OCI-LY3 (cell line): Measurements from ENCODE around the gene COMMD7.

Experiments used
- H2AFZ ChIP-seq: fragments of 200-600, 300-600 bp; shearing (Covaris generic); 2 replicates; pipeline ENCODE4 v1.6.0; 2014; ENCODE audit warnings: antibody characterized with exemption, low read depth, low read length
- H3K27ac ChIP-seq: fragments of 200-600, 300-600 bp; sonication (generic); 2 replicates; pipeline ENCODE4 v1.5.1; 2014; ENCODE audit warnings: mild to moderate bottlenecking, low read length, moderate library complexity, mixed read lengths
- H3K27me3 ChIP-seq: fragments of 200-600, 300-600 bp; sonication (generic); 2 replicates; pipeline ENCODE4 v1.6.1; 2014; ENCODE audit warnings: low read depth, low read length, mixed read lengths
- H3K36me3 ChIP-seq: fragments of 200-600, 300-600 bp; sonication (generic); replicated peaks from 2 replicates; pipeline ENCODE3; 2014; ENCODE audit warnings: low read depth, low read length, mixed read lengths
- H3K4me1 ChIP-seq: fragments of 300-600, 200-600 bp; sonication (generic); 2 replicates; pipeline ENCODE4 v1.6.1; 2014; ENCODE audit warnings: low read length, mixed read lengths
- H3K4me2 ChIP-seq: fragments of 200-600, 300-600 bp; sonication (generic); 2 replicates; pipeline ENCODE4 v1.6.1; 2014; ENCODE audit warnings: low read length, mixed read lengths
- H3K4me3 ChIP-seq: fragments of 300-600, 200-600 bp; sonication (generic); 2 replicates; pipeline ENCODE4 v1.5.1; 2014; ENCODE audit warnings: antibody characterized with exemption, mild to moderate bottlenecking, low read length, moderate library complexity
- H3K79me2 ChIP-seq: fragments of 300-600, 200-600 bp; shearing (Covaris generic); 2 replicates; pipeline ENCODE4 v1.6.1; 2014; ENCODE audit warnings: mild to moderate bottlenecking, low read length, mixed read lengths
- H3K9ac ChIP-seq: fragments of 300-600, 200-600 bp; shearing (Covaris generic); 2 replicates; pipeline ENCODE4 v1.6.0; 2014; ENCODE audit warnings: mild to moderate bottlenecking, low read length, moderate library complexity
- H3K9me3 ChIP-seq: fragments of 200-600, 300-600 bp; shearing (Covaris generic); 2 replicates; pipeline ENCODE4 v1.6.1; 2014; ENCODE audit warnings: low read length, mixed read lengths; ENCODE audit not compliant: insufficient read depth
- H4K20me1 ChIP-seq: fragments of 200-600, 300-600 bp; sonication (generic); 2 replicates; pipeline ENCODE4 v1.6.1; 2016; ENCODE audit warnings: low read length, mixed read lengths; ENCODE audit not compliant: insufficient read depth
- EZH2phosphoT487 ChIP-seq: fragments of 200-600 bp; shearing (Covaris generic); IDR thresholded peaks from 2 replicates; pipeline ENCODE4 v1.6.1; 2018; ENCODE audit warnings: antibody characterized with exemption, mixed run types, low read depth
- TF ChIP-seq, protein P1 (sequence below): fragments of 200-600, 300-600 bp; sonication (generic); IDR thresholded peaks from 2 replicates; pipeline ENCODE4 v1.5.1; 2014; ENCODE audit warnings: antibody characterized with exemption, low read length, low read depth

COMMD7 gene

DNA sequence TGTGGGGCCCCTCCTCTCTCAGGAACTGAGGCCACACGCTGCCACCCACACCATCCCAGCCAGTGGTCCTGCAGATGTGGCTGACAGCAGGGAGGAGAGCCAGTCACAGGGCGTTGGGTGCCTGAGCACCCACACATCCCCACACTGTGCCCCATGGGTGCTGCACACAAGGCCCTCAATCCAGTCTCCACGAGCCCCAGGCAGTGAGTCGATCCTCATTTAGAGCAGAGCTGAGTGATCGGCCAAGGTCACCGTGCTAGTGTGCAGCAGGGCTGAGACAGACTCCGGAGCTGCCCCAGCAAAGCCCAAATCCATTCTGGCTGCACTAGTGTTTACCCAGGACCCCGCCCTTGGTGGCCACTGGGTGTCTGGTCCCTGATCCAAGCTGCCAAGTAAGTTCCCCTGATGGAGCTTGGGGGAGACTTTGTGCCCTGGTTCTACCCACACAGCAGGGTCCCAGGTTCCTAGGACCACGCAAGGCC, 78.5 kb downstream of the COMMD7 start:
- H3K9me3 ChIP-seq: peaks cover 15% of the 10 kb centered on the region; the same call in 1 of the 2 replicates
- no peak overlapping the region for H2AFZ ChIP-seq
- no peak overlapping the region for H3K4me2 ChIP-seq
- no peaks in the 10 kb centered on the region for H3K36me3 ChIP-seq
- no peaks in the 10 kb centered on the region for H3K27me3 ChIP-seq
- H3K79me2 ChIP-seq: no peaks in the 10 kb centered on the region
- H3K4me3 ChIP-seq: no peak overlapping the region
- no peak overlapping the region for H3K27ac ChIP-seq
- H3K4me1 ChIP-seq: no peaks in the 10 kb centered on the region
- TF ChIP-seq, protein P1, sequence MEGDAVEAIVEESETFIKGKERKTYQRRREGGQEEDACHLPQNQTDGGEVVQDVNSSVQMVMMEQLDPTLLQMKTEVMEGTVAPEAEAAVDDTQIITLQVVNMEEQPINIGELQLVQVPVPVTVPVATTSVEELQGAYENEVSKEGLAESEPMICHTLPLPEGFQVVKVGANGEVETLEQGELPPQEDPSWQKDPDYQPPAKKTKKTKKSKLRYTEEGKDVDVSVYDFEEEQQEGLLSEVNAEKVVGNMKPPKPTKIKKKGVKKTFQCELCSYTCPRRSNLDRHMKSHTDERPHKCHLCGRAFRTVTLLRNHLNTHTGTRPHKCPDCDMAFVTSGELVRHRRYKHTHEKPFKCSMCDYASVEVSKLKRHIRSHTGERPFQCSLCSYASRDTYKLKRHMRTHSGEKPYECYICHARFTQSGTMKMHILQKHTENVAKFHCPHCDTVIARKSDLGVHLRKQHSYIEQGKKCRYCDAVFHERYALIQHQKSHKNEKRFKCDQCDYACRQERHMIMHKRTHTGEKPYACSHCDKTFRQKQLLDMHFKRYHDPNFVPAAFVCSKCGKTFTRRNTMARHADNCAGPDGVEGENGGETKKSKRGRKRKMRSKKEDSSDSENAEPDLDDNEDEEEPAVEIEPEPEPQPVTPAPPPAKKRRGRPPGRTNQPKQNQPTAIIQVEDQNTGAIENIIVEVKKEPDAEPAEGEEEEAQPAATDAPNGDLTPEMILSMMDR: no peak
- TF ChIP-seq EZH2phosphoT487: no peak
- H4K20me1 ChIP-seq: no peaks in the 10 kb centered on the region
- H3K9ac ChIP-seq: no peak overlapping the region

DNA sequence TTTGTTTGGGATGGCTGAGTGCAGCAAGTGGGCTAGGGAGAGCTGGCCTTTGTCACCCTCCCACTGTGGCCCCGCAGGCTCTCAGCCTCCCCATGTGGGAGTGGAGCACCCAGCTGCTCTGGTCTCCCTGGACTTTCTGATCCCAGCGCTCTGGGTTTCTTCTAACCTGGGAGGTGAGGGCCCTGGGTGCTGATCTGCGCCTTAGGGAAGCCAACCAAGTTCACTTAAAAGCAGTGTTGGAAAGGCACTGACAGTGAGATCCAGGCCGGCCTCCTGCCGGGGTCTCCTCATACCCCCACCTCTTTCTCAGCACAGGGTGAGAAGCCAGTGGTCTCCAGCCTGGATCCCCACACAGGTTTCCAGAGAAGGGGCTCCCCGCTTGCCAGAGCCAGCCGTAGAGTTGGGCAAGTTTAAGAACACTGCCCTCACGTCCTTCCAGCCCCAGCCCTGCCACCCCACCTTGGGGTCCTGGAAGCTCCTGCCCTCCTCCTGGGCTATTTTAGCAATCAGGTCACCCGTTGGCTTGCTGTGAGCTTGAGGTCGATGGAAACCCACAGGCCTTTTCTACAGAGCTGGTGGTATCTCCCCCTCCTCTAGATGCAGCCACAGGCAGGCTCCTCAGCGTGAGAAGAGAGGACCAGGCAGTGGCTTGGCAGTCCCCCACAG, 79.1 kb downstream of the COMMD7 start:
- Histone ChIP-seq H3K4me2 (no peak overlapping the region), H3K9me3 (peaks cover 15% of the 10 kb centered on the region; the same call in 1 of the 2 replicates), H3K27me3 (no peaks in the 10 kb centered on the region), H4K20me1 (no peaks in the 10 kb centered on the region), H3K4me3 (no peak overlapping the region), H3K9ac (no peak overlapping the region), H3K4me1 (no peaks in the 10 kb centered on the region), H2AFZ (no peak overlapping the region), H3K79me2 (no peaks in the 10 kb centered on the region), H3K27ac (no peak overlapping the region), H3K36me3 (no peaks in the 10 kb centered on the region)
- TF ChIP-seq EZH2phosphoT487: no peak
- TF ChIP-seq, protein P1: no peak

DNA sequence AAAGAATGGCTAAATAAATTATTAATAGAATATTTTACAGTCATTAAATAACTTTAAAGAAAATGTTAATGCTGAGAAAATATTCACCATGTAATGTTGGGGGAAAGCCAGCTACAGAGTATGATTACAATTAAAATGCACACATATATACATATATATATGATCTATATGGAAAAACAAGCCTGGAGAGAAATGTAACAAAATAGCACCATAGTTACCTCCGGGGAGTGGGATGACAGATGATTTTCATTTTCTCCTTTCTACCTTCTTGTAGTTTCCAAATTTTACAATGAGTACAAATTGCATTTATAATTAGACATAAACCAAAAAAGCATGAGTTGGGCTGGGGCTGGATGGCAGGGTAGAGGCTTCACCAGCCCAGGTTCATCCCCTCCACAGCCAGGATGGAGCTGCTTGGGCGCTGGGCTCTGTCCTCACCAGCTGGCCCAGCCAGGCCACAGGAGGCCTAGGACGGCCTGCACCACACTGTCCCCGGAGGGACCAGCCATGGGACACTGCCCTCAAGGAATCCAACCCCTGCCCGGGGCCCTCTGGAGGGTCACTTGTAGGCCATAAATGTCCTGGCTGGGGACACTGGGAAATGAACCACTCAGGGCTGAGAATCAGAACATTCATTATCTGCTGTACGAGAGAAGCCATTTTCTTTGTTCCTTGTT, 79.8 kb downstream of the COMMD7 start:
- Histone ChIP-seq H3K4me3 (no peak overlapping the region), H3K4me2 (no peak overlapping the region), H3K4me1 (no peaks in the 10 kb centered on the region), H3K9me3 (peaks cover 15% of the 10 kb centered on the region; the same call in 1 of the 2 replicates), H2AFZ (no peak overlapping the region), H3K27me3 (no peaks in the 10 kb centered on the region), H4K20me1 (no peaks in the 10 kb centered on the region), H3K36me3 (no peaks in the 10 kb centered on the region), H3K27ac (no peak overlapping the region), H3K79me2 (no peaks in the 10 kb centered on the region), H3K9ac (no peak overlapping the region)
- no peak for TF ChIP-seq EZH2phosphoT487
- TF ChIP-seq, protein P1: no peak

DNA sequence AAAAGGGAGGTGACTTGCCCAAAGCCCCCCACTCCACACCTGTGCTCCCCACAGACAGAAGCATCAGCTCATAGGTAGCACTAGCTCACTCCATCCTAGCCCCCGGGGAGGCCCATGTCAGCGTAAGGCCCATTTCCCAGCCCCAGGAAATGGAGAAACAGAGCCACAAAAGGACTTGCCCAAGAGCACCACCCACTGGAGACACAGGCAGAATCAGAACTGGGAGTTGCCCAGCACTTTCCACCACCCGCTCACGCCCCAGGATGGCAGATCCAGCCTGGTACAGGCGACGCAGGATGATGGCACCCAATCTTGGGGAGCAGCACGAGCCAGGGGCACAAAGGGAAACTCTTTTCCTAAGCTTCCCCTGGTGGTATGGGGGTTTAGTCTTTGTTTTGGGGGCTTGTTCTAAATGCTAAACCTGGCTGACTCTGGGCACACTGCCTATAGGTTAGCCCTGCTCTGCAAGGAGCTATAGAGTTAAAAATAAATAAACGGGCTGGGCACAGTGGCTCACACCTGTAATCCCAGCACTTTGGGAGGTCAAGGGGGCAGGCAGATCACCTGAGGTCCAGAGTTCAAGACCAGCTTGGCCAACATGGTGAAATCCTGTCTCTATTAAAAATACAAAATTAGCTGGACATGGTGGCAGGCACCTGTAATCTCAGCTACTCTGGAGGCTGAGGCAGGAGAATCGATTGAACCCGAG, 81.3 kb downstream of the COMMD7 start:
- Histone ChIP-seq H3K79me2 (no peaks in the 10 kb centered on the region), H3K9ac (no peak overlapping the region), H3K27me3 (no peaks in the 10 kb centered on the region), H2AFZ (no peak overlapping the region), H4K20me1 (no peaks in the 10 kb centered on the region), H3K27ac (no peak overlapping the region), H3K9me3 (peaks cover 15% of the 10 kb centered on the region; the same call in 1 of the 2 replicates), H3K4me3 (no peak overlapping the region), H3K36me3 (no peaks in the 10 kb centered on the region), H3K4me2 (no peak overlapping the region), H3K4me1 (no peaks in the 10 kb centered on the region)
- no peak for TF ChIP-seq EZH2phosphoT487
- TF ChIP-seq, protein P1: no peak
